Heart left ventricle (tissue), 16 donors: ENCODE results near the gene GALNT13. TPM values are rescaled to one million over a fixed set of nuclear protein-coding genes. Genes with fewer than 3 reads are reported as not detected.

Experiments used
- ATAC-seq, 4 donors: fragments of 200-7000 bp; cut with Tn5 transposase; one replicate each; pipeline ENCODE4 v1.9.1; 2020 to 2022; ENCODE audit warnings: moderate library complexity in 4 of 4, mild to moderate bottlenecking in 3 of 4, moderate number of reproducible peaks in 1 of 4
- DNase-seq, 5 donors: peaks; one replicate each; pipeline ENCODE4 v3.0.0-alpha.2; 2020
- H3K27ac ChIP-seq, 12 donors: fragments of 200-600 bp; sonication (generic) in 4 of 12; one replicate each; pipeline versions ENCODE4 v1.5.0 to v1.8.0; 2016 to 2022; ENCODE audit warnings: mild to moderate bottlenecking in 2 of 12
- H3K27me3 ChIP-seq, 9 donors: fragments of 200-600 bp; sonication (generic) in 2 of 9; one replicate each; pipeline versions ENCODE4 v1.5.1 to v1.8.0; 2016 to 2022; ENCODE audit warnings: mild to moderate bottlenecking in 3 of 9
- H3K36me3 ChIP-seq, 9 donors: fragments of 200-600 bp; sonication (generic) in 2 of 9; one replicate each; pipeline versions ENCODE4 v1.5.0 to v1.8.0; 2018 to 2022; ENCODE audit warnings: mild to moderate bottlenecking in 2 of 9
- H3K4me1 ChIP-seq, 12 donors: fragments of 200-600 bp; sonication (generic) in 4 of 12; one replicate each; pipeline versions ENCODE4 v1.5.0 to v1.8.0; 2016 to 2022; ENCODE audit warnings: mild to moderate bottlenecking in 3 of 12
- H3K4me3 ChIP-seq, 12 donors: fragments of 200-600 bp; sonication (generic) in 4 of 12; one replicate each; pipeline versions ENCODE4 v1.5.0 to v1.8.0; 2017 to 2022; ENCODE audit warnings: mild to moderate bottlenecking in 9 of 12, moderate library complexity in 4 of 12
- H3K9me3 ChIP-seq, 12 donors: fragments of 200-600 bp; sonication (generic) in 4 of 12; one replicate each; pipeline versions ENCODE4 v1.5.0 to v1.8.0; 2016 to 2022; ENCODE audit warnings: mild to moderate bottlenecking in 1 of 12
- CTCF ChIP-seq, 12 donors: fragments of 200-600 bp; sonication (generic) in 4 of 12; IDR thresholded peaks; one replicate each; pipeline versions ENCODE4 v1.5.0 to v1.8.0; 2018 to 2022; ENCODE audit warnings: antibody characterized with exemption in 12 of 12, mild to moderate bottlenecking in 5 of 12
- POLR2A ChIP-seq, 2 donors: fragments of 450-650 bp; IDR thresholded peaks; one replicate each; pipeline ENCODE4 v1.6.1; 2017; ENCODE audit warnings: antibody characterized with exemption in 2 of 2, mild to moderate bottlenecking in 2 of 2, moderate library complexity in 2 of 2
- WGBS, 4 donors: extraction: QIAGEN DNeasy Blood & Tissue Kit in 2 of 4; methylation state at CpG; one replicate each; pipeline versions ENCODE4 v1.1.5 to v1.1.7; 2013 to 2018; 5-methylcytosine and 5-hydroxymethylcytosine counted together
- intact Hi-C, 10 donors: fragments of 100-400 bp; cut with DNase I; formaldehyde crosslinking; loops; one replicate each; pipeline versions ENCODE4 v1.11.1 to v1.14.2; 2022
- polyA plus RNA-seq, 2 donors: library from polyadenylated mRNA; stranded (reverse); fragments of 200-250 nt; gene quantifications; one replicate each; pipeline ENCODE4 v1.2.3, GENCODE V29; 2013
- total RNA-seq, 9 donors: library from RNA; depleted of rRNA in 2 of 9; stranded (reverse); fragments of >200 nt in 2 of 9; fragmentation: NEBNext Ultra II Directional in 3 of 9; extraction: Animal tissue kit (Norgen Biotek cat#: 25700) in 3 of 9; gene quantifications; one replicate each; pipeline versions ENCODE4 v1.1.0 to v1.2.4, GENCODE V29; 2016 to 2023
- donor health status: ischemic (EF 13 %, LVEDD 7.1; RV severe dilation, severe dysfunction).
- donor health status: healthy with polysubstance abuse.
- donor health status: DM: no; HTN: yes; CAD: no.
- donor health status: DM: no; HTN: no; CAD: no.
- donor health status: ischemic (EF 25% LVEDD 6.9; RV normal size, moderate dysfunction).
- donor health status: ischemic (EF 25% LVEDD 5.7; RV mildly dilated, moderate dysfunction).
- donor health status: healthy.
- donor health status: DM: yes; HTN: yes; CAD: no.
- donor health status: ischemic (EF 35%, LVEDD 5.7; RV mildly dilated, moderate dysfunction).
- donor health status: nonischemic (EF 11% LVEDD 7.7; RV severe dilation, severe dysfunction).
- donor health status: DM: yes; HTN: yes; CAD: no.
- donor health status: PGD.
- donor health status: ischemic (EF 29% LVEDD 5.4; RV normal size, mild dysfunction).
- donor health status: nonischemic (EF 23%, LVEDD 6.1; RV moderate dilation, normal function).

The GALNT13 gene
- total and polyA plus RNA-seq, 11 donors = 0.11 to 1.5 (median 0.22) TPM; not detected in 3

DNA sequence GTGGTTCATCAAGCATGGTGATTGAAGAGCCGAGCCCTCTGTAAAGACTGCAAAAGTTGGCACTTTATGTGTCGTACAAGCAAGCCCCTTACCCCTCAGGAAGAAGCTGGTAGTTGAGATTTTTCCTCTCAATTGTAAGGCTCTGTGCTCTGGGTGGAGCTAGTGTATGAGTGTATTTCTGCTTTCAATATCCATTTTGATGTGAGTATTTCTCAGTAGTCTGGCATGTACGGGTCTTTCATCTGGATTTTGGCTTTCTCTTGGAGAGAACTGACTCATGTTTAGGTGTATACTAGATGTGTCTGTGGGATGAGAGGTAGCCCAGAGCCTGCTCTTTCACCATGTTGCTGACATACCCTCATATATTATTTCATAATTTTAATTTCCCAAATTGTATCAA lies 420.2 kb downstream of the GALNT13 start:
- ATAC-seq = no peak
- H3K4me1 ChIP-seq = no peaks in the 10 kb centered on the region
- H3K9me3 ChIP-seq = peaks cover 0 to 21% (median 0%) of the 10 kb centered on the region in 12 donors
- no peaks in the 10 kb centered on the region for H3K36me3 ChIP-seq
- H3K27ac ChIP-seq = no peak overlapping the region
- no peaks in the 10 kb centered on the region for H3K27me3 ChIP-seq
- no peak overlapping the region for H3K4me3 ChIP-seq
- DNase-seq = no peak
- intact Hi-C loops = no loop called here
- 68 to 86% (median 78%) methylated on average over 3 of the region's 3 CpGs for WGBS, 4 donors
- TF ChIP-seq CTCF (IDR thresholded peaks at IDR 0.05) (no peak), POLR2A (IDR thresholded peaks at IDR 0.05) (no peak)

- no peak for ATAC-seq
- Histone ChIP-seq H3K36me3 (no peaks in the 10 kb centered on the region), H3K4me1 (no peaks in the 10 kb centered on the region), H3K9me3 (peaks cover 0 to 5% (median 0%) of the 10 kb centered on the region in 12 donors), H3K27ac (no peak overlapping the region), H3K4me3 (no peak overlapping the region), H3K27me3 (no peaks in the 10 kb centered on the region)
- intact Hi-C loops = no loop called here
- no peak for DNase-seq
- TF ChIP-seq CTCF (IDR thresholded peaks at IDR 0.05) (no peak), POLR2A (IDR thresholded peaks at IDR 0.05) (no peak)
These were observed 422.1 kb downstream of the GALNT13 start for GRCh38 chr2:154293864-154294263.

GRCh38 chr2:154306266-154306970 lies 434.7 kb downstream of the GALNT13 start:
- 65 to 78% (median 74%) methylated on average over 3 of the region's 3 CpGs for WGBS, 4 donors
- no peak overlapping the region for H3K27ac ChIP-seq
- no peak for ATAC-seq
- TF ChIP-seq POLR2A (IDR thresholded peaks at IDR 0.05) (no peak), CTCF (IDR thresholded peaks at IDR 0.05) (no peak)
- H3K4me1 ChIP-seq = no peaks in the 10 kb centered on the region
- H3K9me3 ChIP-seq = no peaks in the 10 kb centered on the region
- H3K4me3 ChIP-seq = no peak overlapping the region
- DNase-seq = no peak
- no peaks in the 10 kb centered on the region for H3K27me3 ChIP-seq
- H3K36me3 ChIP-seq = no peaks in the 10 kb centered on the region
- intact Hi-C loops = no loop called here

GRCh38 chr2:154307007-154307406 lies 435.3 kb downstream of the GALNT13 start:
- H3K27me3 ChIP-seq = no peaks in the 10 kb centered on the region
- no peak for ATAC-seq
- H3K9me3 ChIP-seq = no peaks in the 10 kb centered on the region
- TF ChIP-seq CTCF (IDR thresholded peaks at IDR 0.05) (no peak), POLR2A (IDR thresholded peaks at IDR 0.05) (no peak)
- no peak overlapping the region for H3K4me3 ChIP-seq
- WGBS, 4 donors = 73 to 84% (median 77%) methylated on average over 1 of the region's 1 CpG
- no peak overlapping the region for H3K27ac ChIP-seq
- intact Hi-C loops = no loop called here
- no peaks in the 10 kb centered on the region for H3K4me1 ChIP-seq
- DNase-seq = no peak
- no peaks in the 10 kb centered on the region for H3K36me3 ChIP-seq
